GM11168 (cell line): Measurements from ENCODE around the gene ZFYVE26.

Source experiments
- in situ Hi-C: fragments of 300-500 bp; cut with MboI; formaldehyde crosslinking; loops from one replicate; pipeline ENCODE4 v1.12.0; 2022; ENCODE audit warnings: low sequenced_read_pairs; ENCODE audit not compliant: unreplicated experiment

The ZFYVE26 gene

DNA sequence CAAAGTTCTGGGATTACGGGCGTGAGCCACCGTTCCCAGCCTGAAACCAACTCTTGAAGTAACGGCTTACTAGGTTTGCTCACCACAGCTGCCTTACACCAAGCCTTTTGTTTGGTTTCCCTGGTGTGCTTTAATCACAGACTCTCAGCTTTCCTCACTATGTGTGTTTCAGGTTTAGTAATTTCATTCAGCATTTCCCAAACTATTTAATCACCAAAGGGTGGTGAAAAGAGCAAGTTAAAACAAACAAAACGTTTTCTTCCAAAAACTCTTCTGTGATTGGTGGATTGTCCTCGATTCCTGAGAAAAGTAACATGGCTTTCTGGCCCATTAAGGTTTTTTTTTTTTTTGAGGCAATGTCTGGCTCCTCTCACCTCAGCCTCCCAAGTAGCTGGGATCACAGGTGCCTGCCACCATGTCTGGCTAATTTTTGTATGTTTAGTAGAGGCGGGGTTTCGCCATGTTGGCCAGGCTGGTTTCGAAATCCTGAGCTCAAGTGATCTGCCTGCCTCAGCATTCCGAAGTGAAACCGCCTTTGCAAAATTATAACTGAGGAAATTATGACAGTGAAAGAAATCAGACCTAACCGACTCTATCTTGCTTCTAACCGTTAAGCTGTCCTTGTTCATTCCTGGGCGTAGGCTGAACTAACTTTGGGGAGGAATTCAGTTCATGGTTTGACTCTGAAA, 1.5 kb upstream of the ZFYVE26 start:
- in situ Hi-C loops, result no loop called here

GRCh38 chr14:67815573-67816225, 691 bp downstream of the ZFYVE26 start:
- in situ Hi-C loops, result no loop called here

DNA sequence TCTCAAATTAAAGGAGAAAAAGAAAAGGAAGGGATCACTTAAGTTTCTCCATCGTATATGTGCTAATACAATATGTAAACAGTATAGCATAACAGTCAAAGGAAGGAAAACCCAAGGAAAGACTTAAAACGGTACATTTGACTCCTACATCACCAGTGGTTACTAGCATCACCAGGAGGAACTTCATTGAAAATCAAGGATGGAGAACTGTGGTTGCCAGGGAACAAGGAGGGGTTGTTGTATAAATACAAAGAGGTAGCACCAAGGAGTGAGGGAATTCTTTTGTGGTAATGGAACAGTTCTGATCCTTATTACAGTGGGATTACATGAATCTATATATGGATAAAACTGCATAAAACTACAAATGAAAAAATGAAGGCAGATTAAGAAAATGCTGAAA, 1.6 kb downstream of the ZFYVE26 start:
- in situ Hi-C loops, result no loop called here

- in situ Hi-C loops, result no loop called here
Observed at GRCh38 chr14:67806246-67806645, 10.1 kb downstream of the ZFYVE26 start.

- in situ Hi-C loops, result no loop called here
Observed at GRCh38 chr14:67800743-67801142, 15.6 kb downstream of the ZFYVE26 start.

DNA sequence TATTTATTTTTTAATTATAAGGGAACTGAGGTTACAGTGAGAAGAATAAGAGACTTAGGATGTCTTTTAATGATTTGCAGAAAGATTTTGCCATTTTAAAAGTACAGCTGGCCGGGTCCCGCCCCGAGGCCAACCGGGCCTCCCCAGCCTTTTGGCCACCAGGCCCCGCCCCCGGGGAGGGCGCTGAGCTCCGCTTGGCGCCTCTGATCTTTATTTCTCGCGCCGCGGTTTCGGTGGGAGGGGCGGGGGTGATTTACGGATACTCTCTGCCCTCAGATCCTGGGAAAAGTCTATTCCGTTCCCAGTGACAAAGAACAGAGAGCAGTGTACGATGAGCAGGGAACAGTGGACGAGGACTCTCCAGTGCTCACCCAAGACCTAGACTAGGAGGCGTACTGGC, 17.7 kb downstream of the ZFYVE26 start:
- in situ Hi-C loops, result no loop called here

DNA sequence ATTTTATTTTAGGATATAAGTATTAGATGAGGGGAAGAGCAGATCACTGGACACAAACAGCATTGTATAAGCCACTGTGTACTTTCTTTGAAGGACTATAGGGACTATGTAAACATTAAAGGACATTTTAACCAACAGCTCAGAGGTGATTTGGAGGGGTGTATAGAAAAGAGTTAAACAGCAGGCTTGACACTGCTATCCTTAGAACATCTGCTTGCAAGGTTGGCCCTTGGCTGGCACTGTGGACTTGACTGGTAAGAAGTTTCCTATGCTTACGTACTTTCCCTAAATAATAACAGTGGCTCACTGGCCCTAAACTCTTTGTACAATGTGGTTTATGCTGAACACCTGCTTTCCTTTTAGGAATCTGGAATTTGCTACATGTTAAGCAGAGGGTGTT, 28.7 kb downstream of the ZFYVE26 start:
- in situ Hi-C loops, result no loop called here

DNA sequence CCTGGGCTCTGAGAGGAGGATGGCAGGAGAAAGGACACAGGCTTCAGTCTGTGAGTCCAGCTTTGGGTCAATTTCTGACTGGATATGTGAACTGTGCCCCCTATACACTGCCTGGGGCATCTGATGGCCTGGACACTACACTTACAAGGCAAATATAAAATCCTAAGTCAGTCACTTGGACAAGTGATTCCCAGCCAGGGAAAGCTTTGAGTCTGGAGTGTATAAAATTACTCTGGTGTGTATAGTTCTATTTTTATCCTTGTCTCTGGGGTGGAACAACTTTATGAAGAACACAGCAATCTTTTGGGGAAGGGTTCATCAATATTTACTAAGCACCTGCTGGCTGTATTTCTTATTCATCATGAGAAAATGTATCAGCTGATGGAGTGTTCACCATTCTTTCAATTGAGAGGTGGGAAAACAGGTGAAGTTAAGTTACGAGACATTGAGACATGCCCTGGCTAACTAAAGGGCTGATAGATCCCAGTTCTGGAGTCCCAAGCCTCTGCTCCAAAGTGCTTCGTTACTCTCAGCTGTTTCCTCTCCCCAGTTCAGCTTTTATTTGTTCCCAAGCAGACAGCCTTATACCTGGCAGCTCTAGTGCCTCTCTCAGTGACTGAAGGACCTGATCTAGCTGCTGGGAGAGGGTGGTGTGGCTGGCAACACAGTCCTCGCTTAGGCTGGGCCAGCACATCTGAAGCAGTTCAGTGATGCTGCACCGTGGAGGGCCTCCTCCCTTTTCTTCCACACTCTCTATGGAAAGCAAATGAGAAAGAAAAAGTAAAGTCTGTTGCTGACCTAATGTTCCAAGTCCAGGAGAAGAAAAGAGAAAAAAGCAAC, 30.9 kb downstream of the ZFYVE26 start:
- in situ Hi-C loops, result no loop called here

DNA sequence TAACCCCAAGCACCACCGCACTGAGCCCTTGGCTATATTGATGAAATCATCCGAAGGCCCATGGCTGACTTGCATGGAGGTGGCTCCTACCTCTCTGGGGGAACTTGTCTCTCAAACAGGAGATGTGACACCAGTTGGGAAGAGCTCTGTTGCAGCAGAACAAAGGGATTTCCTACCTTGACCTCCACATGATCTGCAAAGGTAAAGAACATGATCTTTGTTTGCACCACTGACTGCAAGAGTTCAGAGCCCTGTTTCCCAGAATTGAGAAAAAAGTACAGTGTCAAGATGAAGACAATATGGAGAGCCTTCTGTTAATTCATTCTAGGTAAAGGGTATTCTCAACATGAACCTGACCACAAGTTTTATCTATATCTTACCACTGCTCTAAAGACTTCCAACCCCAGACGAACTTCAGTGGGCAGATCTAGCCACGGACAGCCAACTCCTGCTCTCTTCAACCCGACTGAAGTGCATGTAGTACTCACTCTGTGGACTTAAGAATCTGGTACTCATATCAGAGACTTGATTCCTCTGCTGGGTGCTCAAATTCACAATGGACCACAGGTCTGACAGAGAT, 32.1 kb downstream of the ZFYVE26 start:
- in situ Hi-C loops, result no loop called here

GRCh38 chr14:67782090-67782489, 34.3 kb downstream of the ZFYVE26 start:
- in situ Hi-C loops, result no loop called here

DNA sequence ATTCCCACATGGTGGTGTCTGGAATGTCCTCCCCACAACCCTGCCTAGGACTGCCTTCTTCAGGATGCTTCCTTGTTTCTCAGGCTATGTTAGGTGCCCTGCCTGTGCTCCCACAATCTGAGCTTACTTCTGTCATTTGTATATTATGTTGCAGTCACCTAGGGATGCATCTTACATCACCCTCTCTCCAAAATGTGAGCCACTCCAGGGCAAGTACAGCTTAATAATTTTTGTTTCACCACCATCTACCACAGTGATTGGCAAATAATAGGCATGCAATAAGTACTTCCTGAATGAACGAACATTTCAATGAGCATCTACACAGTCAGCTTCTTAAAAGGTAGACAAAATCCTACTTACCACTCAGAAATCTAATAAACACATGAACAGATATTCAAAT, 37.6 kb downstream of the ZFYVE26 start:
- in situ Hi-C loops, result no loop called here

GRCh38 chr14:67776653-67777322, 39.6 kb downstream of the ZFYVE26 start:
- in situ Hi-C loops, result no loop called here

GRCh38 chr14:67773844-67774377, 42.5 kb downstream of the ZFYVE26 start:
- in situ Hi-C loops, result no loop called here

DNA sequence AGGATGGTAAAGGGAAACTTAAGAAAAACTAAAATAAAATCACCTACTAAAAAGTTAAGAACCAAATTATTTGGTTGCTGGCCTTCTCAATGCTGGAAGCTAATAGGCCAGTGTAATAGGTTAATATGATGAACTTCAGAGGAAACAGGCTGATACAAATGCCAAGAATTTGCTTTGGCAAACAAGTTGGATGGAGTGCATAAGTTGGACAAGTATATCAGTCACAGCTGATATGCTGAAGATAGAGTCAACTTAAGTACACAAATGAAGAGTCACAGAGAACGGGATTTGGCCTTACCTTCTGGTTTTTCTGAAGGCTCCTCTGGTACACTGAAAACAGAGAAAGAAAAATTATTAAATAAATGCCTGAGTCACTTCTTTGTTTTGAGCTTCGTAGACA, 48.2 kb downstream of the ZFYVE26 start:
- in situ Hi-C loops, result no loop called here

DNA sequence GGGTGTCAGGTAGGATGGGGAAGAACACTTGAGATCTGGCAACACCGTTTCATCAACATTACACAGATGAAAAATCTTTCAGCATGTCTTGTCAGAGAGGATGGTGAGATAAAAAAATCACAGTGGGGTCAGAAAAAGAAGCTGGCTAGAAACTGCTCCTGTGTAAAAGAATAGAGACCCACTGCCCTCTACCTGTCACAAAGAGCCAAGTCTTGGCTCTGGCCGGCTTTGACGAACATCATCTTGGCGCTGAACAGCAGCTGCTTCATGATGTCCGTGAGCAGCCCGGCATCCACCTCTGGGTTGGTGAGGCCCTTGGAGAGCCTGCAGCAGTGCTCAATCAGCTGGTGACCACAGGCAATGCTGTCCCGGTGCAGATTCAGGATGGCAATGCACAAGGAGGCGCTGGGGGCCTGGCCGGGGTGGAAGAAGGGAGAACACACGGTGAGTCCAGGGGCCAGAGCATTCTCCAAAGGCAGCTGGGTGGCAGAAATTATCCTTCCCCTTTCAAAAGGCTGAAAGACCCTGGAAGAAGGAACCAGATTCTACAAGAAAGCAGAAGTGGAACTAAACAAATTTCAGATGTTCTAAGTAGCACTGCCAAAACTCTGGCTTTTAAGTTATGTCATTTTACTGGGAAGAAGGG, 50.2 kb downstream of the ZFYVE26 start:
- in situ Hi-C loops, result no loop called here

GRCh38 chr14:67765192-67765834, 51.1 kb downstream of the ZFYVE26 start:
- in situ Hi-C loops, result no loop called here

DNA sequence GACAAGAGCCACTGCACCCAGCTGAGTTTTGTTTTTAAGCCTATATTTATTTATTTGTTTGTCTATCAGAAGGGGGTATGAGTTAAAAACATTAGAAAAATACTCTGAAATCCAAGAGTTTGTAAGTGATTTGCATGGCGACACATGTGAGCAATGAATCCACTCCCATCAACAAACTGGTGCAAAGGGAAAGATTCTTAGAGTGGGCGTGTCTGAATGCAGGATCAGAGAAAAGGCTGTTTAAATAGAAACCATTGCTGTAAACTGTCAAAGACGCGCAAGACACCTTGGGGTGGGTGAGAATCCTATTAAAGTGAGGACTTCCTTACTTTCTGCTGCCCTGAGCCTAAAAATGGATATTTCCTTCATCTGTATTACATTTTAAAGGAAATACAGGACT, 51.9 kb downstream of the ZFYVE26 start:
- in situ Hi-C loops, result no loop called here

- in situ Hi-C loops, result no loop called here
Observed at GRCh38 chr14:67763158-67763822, 53.1 kb downstream of the ZFYVE26 start.

DNA sequence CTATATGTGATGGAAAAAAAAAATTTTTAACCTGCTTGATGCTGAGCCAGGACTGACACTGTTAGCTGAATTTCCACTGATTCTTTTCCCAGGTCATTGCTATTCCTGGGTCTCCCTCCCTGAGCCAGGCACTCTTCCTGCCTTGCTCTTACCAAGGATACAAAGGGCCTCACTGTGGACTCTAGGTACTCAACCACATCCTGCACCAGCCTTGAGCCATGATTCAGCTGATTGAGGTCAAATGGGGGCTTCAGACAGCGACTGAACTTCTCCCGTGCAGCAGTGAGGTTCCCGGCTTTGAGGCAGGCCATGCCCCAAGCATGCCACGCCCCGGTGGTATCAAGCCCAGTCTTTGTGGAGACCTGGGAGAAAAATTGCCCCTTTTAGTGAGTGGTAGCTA, 54.3 kb downstream of the ZFYVE26 start:
- in situ Hi-C loops, result no loop called here
